Nephron progenitor cell (in vitro differentiated cells): ENCODE data around the gene DLG5.

ENCODE experiments used
- DNase-seq: peaks from one replicate; pipeline ENCODE4 v3.0.0; 2021
- H3K27ac Mint-ChIP-seq: 2 replicates; pipeline ENCODE4 v1.8.0; 2021; ENCODE audit warnings: mild to moderate bottlenecking, moderate library complexity, mixed read lengths
- H3K27me3 Mint-ChIP-seq: 2 replicates; pipeline ENCODE4 v1.8.0; 2021; ENCODE audit warnings: mild to moderate bottlenecking, low read depth, mixed read lengths; ENCODE audit not compliant: poor library complexity
- H3K36me3 Mint-ChIP-seq: 2 replicates; pipeline ENCODE4 v1.8.0; 2021; ENCODE audit warnings: low read depth, mixed read lengths
- H3K4me1 Mint-ChIP-seq: 2 replicates; pipeline ENCODE4 v1.8.0; 2021; ENCODE audit warnings: mixed read lengths
- H3K4me3 Mint-ChIP-seq: 2 replicates; pipeline ENCODE4 v1.8.0; 2021; ENCODE audit warnings: mild to moderate bottlenecking, moderate library complexity, mixed read lengths
- H3K9me3 Mint-ChIP-seq: 2 replicates; pipeline ENCODE4 v1.8.0; 2021; ENCODE audit warnings: mild to moderate bottlenecking, moderate library complexity, mixed read lengths
- TF ChIP-seq, protein P1 (sequence below): fragments of 200-600 bp; sonication (generic); IDR thresholded peaks from 2 replicates; pipeline ENCODE4 v1.5.0; 2021; ENCODE audit warnings: antibody characterized with exemption

DLG5 gene

DNA sequence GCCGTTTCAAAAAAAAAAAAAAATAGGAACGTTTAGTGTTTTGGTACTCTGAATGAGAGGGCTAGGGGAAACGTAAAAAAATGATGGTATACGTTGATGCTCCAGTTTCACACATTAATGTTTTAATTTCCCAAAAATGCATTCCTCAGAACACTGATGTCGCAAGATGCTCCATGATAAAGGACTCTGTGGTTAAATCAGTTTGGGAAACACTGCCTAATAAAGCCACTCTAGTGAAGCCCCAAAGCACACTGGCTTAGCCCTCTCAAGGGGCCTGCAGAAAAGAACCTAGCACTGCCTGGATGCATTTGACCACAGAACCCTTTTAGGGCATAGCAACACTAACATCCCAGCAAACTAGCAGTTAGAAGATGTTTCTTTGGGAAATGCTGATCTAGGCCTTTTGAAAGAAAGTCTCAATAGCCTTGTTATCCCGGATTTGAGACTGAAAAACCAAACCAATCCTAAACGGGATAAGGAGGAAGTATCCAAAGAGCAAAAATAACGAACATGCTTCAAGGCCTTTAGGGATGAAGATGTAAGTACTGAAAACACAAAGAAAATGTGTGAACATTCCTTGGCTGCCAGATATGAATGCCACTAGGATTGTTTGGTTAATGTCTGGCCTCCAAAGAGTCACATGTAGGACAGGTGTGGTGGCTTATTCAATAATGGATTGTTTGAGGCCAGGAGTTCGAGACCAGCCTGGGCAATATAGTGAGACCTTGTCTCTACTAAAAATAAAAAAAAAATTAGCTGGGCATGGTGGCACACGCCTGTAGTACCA is 11.0 kb downstream of the DLG5 start:
- Mint-ChIP-seq H3K9me3 (no peaks in the 10 kb centered on the region), H3K27ac (no peak overlapping the region), H3K27me3 (no peaks in the 10 kb centered on the region), H3K4me1 (peaks cover 49% of the 10 kb centered on the region), H3K36me3 (peaks cover 23% of the 10 kb centered on the region), H3K4me3 (no peak overlapping the region)
- no peak for DNase-seq
- TF ChIP-seq, protein P1, sequence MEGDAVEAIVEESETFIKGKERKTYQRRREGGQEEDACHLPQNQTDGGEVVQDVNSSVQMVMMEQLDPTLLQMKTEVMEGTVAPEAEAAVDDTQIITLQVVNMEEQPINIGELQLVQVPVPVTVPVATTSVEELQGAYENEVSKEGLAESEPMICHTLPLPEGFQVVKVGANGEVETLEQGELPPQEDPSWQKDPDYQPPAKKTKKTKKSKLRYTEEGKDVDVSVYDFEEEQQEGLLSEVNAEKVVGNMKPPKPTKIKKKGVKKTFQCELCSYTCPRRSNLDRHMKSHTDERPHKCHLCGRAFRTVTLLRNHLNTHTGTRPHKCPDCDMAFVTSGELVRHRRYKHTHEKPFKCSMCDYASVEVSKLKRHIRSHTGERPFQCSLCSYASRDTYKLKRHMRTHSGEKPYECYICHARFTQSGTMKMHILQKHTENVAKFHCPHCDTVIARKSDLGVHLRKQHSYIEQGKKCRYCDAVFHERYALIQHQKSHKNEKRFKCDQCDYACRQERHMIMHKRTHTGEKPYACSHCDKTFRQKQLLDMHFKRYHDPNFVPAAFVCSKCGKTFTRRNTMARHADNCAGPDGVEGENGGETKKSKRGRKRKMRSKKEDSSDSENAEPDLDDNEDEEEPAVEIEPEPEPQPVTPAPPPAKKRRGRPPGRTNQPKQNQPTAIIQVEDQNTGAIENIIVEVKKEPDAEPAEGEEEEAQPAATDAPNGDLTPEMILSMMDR = no peak

DNA sequence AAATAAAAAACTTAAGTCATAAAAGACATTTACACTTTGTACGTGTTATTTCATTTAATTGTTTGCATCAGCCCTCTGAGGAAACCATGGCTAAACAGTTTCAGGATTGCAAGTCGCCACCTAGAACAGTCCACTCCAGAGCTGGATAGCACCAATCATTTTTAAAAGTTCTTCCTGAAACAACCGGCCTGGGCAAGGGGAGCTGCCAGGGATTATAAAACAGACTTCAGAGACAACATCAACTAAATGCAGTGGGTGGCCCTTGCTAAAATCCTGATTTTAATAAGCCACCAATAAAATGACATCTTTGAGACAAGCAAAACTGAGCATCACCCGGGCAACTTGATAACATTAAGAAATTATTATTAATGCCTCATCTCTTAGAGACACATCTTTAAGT is 13.5 kb downstream of the DLG5 start:
- peaks cover 10% of the 10 kb centered on the region for H3K36me3 Mint-ChIP-seq
- H3K4me1 Mint-ChIP-seq = peaks cover 52% of the 10 kb centered on the region
- no peak for DNase-seq
- H3K27ac Mint-ChIP-seq = no peak overlapping the region
- H3K4me3 Mint-ChIP-seq = no peak overlapping the region
- no peaks in the 10 kb centered on the region for H3K27me3 Mint-ChIP-seq
- TF ChIP-seq, protein P1 = no peak
- H3K9me3 Mint-ChIP-seq = no peaks in the 10 kb centered on the region

DNA sequence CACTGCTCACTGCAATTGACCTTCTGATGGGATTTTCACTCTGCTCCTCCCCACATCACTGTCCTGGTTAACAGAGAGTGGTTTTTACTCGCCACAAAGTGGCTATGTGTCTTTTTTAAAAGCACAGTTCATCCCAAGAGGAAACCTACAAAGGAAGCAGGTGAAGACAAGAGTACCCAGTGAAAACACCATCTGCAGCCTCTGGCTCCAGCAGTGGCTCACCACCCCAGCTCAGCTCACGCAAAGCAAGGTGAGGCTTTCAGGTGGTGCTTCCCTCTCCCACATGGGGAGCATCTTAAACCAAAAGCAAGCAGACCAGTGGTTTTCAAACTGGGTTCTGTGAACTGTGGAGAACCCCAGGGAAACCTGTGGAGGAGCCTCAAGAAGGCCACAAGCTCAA is 14.0 kb downstream of the DLG5 start:
- Mint-ChIP-seq H3K27ac (no peak overlapping the region), H3K4me3 (no peak overlapping the region), H3K27me3 (no peaks in the 10 kb centered on the region), H3K36me3 (peaks cover 9% of the 10 kb centered on the region), H3K9me3 (no peaks in the 10 kb centered on the region), H3K4me1 (peaks cover 56% of the 10 kb centered on the region)
- TF ChIP-seq, protein P1 = no peak
- DNase-seq = no peak

DNA sequence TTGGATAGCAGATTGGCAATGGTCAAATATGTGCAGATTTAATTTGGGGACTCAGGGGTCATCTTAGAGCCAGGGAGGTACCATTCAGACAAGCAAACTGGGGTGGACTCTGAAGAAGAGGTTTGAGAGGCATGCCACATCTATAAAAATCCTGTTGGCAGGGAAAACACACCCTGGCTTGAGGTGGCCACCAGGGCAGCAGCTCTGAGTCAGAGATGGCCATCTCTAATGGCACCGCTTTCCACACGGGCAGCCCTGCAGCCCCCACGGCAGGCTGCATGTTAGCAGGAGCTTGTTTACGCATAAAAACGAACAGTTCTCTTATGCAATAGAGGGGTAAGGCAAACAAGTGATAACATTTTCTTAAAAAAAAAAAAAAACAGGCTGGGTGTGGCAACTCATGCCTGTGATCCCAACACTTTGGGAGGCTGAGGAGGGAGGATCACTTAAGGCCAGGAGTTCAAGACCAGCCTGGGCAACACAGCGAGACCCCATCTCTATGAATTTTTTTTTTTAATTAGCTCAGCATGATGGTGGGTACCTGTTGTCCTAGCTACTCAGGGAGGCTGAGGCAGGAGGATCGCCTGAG is 14.9 kb downstream of the DLG5 start:
- H3K4me3 Mint-ChIP-seq = no peak overlapping the region
- no peaks in the 10 kb centered on the region for H3K9me3 Mint-ChIP-seq
- TF ChIP-seq, protein P1 = no peak
- H3K4me1 Mint-ChIP-seq = peaks cover 56% of the 10 kb centered on the region
- H3K36me3 Mint-ChIP-seq = no peaks in the 10 kb centered on the region
- no peak overlapping the region for H3K27ac Mint-ChIP-seq
- DNase-seq = no peak
- no peaks in the 10 kb centered on the region for H3K27me3 Mint-ChIP-seq

DNA sequence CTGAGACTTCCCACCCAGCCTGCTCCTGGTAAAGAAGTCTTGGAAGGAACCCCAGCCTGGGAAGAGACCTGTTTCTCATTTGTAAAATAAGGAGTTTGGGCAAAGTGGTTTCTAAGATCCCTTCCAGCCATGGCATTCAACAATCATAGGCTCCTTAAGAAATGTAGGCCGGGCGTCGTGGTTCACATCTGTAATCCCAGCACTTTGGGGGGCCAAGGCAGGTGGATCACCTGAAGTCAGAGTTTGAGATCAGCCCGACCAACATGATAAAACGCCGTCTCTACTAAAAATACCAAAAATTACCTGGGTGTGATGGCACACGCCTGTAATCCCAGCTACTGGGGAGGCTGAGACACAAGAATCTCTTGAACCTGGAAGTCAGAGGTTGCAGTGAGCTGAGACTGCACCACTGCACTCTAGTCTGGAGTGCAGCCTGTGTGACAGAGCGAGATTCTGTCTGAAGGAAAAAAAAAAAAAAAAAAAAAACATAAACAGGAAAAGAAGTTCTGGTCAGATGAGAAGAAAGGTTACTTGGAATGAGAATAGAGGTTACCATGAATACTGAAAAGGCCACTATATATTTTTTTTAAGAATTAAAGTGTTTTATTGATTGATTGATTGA is 15.9 kb downstream of the DLG5 start:
- TF ChIP-seq, protein P1 = no peak
- H3K36me3 Mint-ChIP-seq = peaks cover 3% of the 10 kb centered on the region
- H3K27me3 Mint-ChIP-seq = no peaks in the 10 kb centered on the region
- no peak overlapping the region for H3K4me3 Mint-ChIP-seq
- H3K4me1 Mint-ChIP-seq = peaks cover 60% of the 10 kb centered on the region
- no peaks in the 10 kb centered on the region for H3K9me3 Mint-ChIP-seq
- no peak for DNase-seq
- H3K27ac Mint-ChIP-seq = peak overlapping the region; percentile 63
